ENCODE results near the gene NMNAT2.

NMNAT2 gene

DNA sequence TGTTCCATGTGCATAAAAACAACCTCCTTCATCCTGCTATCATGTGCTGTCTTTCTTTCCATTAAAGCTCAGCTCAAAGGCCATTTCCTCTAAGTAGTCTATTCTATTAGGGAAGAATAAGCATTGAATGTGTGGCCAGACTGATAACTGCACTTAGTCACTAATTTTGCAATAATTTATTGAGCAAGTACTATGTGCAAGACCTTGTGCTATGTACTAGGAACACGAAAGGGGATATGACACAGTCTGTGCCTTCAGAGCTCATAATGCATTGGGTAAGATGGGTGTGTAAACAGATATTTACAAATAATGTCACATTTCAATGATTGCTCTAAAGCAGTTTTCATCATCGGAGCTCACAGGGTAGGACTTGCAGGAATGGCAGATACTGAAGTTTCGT, 54.2 kb downstream of the NMNAT2 start:
- no peak for DNase-seq

- no peak for DNase-seq
Measured at GRCh38 chr1:183361081-183361480, 57.1 kb downstream of the NMNAT2 start.

- no peak for DNase-seq
Measured at GRCh38 chr1:183360473-183360872, 57.7 kb downstream of the NMNAT2 start.

DNA sequence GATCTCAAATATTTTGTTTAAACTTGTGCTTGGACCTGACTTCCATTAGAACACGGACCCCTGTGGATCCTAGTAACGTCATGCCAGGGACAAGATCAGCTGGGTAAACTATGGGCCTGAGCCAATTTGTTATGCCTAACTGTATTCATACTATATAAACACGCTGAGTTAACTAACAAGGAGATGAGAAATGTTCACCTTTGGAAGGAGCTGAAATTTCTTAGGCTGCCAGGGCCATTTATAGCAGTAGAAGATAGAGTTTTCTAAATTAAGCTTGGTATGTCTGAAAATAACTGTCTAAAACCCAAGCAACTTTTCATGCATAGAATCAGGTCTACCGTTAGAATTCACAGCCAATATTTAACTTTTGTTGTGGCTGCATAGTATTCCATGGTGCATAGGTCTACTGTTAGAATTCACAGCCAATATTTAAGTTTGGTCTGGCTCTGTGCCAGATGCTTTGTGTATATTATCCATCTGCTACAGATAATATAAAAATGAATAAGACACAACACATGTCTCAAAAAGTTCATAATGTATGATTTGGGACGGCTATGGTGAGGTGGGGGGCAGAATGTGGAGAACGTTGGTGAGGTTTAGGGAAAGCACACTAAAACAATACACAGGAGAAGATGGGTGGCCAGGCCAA, 61.5 kb downstream of the NMNAT2 start:
- DNase-seq = no peak

GRCh38 chr1:183355797-183356196, 62.4 kb downstream of the NMNAT2 start:
- DNase-seq = no peak

DNA sequence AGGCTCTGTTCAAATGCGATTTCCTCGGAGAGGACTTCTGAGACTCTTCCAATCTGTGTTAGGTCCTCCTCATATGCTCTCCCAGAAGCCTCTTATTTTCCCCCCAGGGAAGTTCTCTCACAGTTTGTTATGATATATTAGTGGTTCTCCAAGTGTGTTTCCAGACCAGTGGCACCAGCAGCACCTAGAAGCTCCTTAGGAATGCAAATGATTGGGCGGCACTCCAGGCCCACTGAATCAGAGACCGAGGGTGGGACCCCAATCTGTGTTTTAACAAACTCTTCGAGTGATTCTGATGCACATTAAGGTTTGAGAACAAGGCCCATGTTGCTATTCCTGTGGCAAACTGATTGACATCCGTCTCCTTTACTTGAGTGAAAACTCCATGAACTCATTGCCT, 63.0 kb downstream of the NMNAT2 start:
- DNase-seq = no peak

DNA sequence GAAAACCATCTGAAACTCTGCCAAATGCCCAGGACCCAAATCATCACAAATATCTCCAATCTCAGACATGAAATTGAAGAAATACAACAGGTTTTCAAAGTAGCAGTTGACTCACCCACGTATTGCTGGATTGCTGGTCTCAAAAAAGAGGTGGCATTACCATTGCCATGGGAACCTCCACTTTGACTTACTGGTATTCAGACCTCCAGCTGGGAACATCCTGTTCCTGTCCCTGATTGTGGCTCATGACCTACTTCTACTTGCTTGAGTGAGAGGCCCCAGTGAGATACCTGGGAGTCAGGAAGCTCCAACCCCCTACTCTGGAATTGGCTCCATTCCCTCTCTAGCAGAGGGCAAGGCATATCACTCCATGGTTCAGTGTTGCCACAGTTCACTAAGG, 64.6 kb downstream of the NMNAT2 start:
- DNase-seq = no peak

- DNase-seq = no peak
Measured at GRCh38 chr1:183349201-183349711, 68.9 kb downstream of the NMNAT2 start.

- no peak for DNase-seq
Measured at GRCh38 chr1:183346276-183346732, 71.9 kb downstream of the NMNAT2 start.

GRCh38 chr1:183339556-183340167, 78.5 kb downstream of the NMNAT2 start:
- no peak for DNase-seq

DNA sequence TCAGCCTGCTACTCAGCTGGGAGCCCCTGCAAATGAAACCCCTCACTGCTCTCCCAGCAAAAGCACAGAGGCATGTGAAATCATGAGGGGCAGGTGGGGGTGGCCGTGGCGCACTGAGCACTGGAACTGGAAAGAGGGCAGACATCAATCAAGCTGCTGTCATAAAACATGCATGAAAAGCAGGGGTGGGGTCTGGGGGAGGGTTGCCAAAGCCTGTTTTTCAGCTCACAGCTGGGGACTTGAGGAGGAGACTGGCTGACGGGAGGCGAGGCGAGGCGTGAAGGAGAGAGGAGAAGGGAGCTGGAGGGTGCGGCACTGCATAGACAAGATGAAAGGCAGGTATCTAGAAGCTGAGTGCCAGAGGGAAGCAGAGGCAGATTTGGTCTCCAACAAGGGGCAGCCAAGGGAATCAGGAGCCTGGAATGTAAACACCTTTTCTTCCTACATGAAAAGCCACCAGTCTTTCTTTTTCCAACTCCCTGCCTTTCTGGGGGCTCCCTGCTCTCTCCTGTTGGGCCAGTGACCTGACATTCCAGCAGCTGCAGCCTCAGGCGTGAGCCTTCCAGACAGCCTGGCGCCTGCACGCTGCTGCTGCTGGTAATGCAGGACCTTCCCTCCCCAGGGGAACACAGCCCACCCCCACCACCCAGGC, 87.0 kb downstream of the NMNAT2 start:
- DNase-seq = no peak

DNA sequence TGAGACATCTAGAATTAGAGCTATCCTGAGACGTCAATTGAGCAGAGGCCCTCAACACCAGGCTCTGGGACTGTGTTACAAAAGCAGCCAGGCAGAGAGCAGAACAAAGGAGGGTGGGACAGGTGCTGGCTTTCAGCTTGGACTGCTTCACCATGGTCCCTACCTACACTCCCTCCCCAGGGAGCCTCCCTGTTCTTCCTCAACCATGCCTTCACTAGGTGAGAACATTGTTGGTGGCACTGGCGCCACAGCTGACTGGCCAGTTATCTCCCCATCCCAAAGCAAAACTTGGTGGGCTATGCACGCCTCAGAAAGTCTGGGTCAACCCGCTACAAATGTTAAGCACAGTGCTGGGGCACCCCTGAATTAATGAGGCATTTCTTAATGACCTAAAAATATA, 87.8 kb downstream of the NMNAT2 start:
- no peak for DNase-seq

DNA sequence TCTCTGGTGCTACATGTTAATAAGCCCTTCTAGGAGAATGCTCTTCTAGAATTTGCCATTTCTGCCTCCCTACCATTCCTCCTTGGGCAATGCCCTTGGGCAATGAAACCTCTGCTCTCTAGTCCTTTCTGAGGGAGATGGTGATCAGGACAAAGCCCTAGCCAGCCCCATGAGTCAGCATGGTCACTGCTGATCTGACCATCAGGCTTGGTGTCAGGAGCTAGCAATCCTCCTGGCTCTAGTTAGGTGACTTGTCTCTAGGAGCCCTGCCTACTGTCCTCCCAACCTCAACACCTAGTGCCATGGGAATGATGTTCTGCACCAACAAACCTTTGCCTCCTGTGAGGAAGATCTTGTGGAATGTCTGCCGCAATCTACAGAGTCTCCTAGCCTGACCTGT, 89.8 kb downstream of the NMNAT2 start:
- DNase-seq = no peak

DNA sequence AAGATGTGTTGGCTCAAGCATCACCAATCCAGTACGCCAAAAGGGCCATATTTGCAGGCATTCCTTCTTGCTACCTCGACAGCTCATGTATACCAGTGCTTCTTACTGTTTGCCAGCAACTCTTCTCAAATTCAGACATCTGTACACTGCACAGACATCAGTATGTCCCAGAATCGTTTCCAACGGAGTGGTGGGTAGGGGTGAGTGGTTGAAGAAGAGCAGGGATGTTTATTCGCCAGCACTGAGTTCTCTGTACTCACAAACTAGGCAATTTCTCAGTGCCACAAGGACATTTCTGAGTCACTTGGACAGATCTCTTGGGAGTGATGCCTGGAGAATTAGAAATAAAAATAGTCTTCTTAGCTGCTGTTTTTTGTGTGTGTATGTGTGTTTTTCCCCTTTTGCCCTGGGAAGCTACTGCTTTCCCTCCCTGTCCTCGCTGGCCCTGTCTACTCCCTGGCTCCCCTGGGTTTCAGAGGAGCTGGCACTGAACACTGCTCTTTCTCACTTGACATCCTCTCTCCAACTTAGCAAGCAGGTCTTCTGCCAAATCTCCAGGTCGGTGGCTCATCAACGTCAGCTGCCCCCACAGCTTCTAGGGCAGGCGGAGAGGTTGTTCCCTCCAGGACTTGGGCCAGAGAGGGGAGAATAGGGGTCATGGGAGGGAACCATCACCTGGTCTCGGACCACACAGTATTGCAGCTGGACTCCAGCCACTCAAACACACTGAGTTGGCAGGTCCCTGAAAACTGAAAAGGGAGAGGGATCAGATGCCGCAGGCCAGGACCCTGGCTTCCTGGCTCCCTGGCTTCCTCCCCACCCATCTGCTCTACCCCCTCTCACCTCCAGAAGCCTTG, 90.5 kb downstream of the NMNAT2 start:
- DNase-seq = no peak

GRCh38 chr1:183323849-183324683, 94.1 kb downstream of the NMNAT2 start:
- no peak for DNase-seq

- DNase-seq = no peak
Measured at GRCh38 chr1:183319606-183320005, 98.6 kb downstream of the NMNAT2 start.

- DNase-seq = no peak
Measured at GRCh38 chr1:183319051-183319450, 99.1 kb downstream of the NMNAT2 start.

GRCh38 chr1:183318433-183318832, 99.7 kb downstream of the NMNAT2 start:
- DNase-seq = no peak

DNA sequence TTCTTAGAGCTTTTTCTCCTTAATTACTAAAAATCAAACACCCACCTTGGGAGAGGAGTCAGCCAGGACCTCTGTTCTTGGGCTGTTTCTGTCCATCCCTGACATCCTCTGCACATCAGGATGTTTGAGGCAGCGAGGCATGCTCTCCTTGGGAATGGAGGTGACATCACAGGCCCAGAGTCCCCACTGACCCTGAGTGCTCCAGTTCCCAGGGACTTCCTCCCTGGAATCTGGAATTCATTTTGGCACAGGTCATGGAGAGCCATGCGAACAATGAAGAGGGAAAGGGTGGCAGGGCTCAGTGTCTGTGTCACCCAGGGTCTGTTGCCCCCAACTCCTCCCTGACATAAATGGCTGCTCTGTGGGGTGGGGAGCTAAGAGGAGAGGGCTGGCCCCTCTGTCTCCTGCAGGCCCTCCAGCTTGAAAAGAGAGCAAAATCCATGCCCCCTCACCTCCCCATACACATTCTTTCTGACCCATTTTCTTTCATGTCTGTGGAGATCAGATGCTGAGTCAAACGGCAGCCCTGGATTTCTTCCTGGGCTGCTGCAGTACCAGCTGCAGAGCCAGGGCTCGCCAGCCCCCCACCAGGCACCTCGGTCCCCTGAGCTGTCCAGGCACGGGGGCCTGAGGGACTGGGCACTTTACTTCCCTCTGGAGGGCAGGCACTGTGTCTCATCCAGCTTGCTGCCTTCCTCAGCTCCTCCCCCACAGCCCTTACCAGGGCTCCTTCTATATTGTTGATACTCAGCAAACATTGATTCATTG, 102.0 kb downstream of the NMNAT2 start:
- no peak for DNase-seq

GRCh38 chr1:183313063-183313462, 105.1 kb downstream of the NMNAT2 start:
- DNase-seq = no peak

DNA sequence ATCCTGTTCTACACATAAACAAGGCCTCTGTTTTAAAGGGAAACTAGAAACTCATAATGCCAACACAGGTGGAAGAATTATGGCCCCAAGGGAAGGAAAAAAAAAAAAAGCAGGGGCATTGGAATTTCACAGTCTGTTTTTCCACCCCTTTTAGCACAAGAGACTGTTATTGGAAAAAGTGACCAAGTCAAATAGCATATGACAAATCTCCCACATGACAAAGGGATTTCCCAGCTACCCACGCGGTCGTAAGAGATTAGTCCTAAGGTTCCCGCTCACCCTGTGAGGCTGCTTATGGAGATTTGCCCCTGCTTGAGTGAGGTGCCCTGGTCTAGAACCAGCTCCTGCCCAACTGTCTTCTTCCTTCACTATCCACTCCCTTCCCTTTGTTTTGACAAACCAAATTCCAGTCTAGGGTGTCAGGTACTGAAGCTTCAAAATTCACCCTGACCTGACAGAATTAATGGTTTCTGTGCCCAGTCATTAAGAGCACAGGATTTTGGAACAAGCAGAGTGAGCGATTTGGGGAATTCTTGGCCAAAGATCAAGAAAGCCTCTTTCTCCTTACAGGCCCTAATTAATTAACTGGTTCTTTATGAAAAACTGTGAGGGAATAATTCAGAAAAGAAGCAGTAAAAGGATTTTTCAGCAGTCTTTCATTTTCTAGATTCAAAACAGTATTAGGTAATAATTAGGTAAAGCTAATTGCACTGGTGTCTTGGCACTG, 107.3 kb downstream of the NMNAT2 start:
- DNase-seq = no peak
